HG03442 (cell line): ENCODE data around the gene TWF2.
"Not testable (repeated sequence)": the region's sequence is repeated elsewhere in the genome, so short reads cannot be mapped to it uniquely, and the experiment has no call there.

Experiments
- ATAC-seq: cut with Tn5 transposase; IDR thresholded peaks from one replicate; pipeline ENCODE4 v1.9.1; 2021; ENCODE audit warnings: mild to moderate bottlenecking, moderate library complexity; ENCODE audit not compliant: unreplicated experiment

The TWF2 gene

DNA sequence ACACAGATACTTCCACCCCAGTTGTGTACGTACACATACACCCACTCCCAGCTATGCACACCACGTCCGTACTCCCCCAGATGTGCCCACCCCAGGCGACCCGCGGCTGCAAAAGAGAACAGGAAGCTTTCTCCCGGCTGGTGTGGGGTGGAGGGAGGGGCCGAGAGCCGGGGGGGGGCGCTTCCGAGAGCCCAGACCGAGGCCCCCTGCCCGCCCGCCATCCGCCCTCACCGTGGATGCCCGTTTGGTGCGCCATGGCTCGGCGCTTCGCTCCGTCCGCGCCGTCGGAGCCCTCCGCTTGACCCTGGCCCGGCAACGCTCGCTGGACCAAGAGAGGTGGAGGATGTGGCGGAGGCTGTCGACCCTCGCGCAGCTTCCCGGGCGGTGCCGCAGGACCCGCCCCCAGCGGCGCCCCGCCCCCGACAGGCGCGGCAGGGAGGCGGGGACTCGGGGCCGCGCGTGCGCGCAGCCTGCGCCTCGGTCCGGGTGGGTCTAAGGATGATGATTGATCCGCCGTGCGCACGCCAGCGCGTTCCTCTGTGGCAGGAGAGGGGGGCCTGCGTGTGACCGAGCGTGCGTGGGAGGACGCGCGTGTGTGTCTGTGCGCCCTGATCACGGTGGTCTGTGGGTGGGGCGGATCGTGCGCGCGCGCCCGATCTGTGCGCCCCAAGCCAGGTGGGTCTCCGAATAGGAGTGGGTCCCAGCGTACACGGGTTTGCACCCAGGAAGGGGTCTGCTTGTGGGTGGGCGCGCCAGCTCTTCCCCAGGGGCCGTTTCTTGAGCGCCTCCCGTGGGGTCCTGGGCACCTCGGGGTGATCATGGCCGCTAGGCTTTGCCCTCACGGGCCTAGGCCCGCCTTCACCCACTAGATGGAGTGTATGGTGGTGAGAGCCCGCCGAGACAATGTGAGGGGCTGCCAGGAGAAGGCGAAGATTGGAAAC is at the start of gene TWF2:
TSS of gene TWF2 (minus strand) at position 398 of the 941 bp plus-strand sequence. CDS start at position 256, 142 bp downstream.
- peak; percentile 70 for ATAC-seq

GRCh38 chr3:52288674-52289073 is 49.7 kb upstream of the TWF2 start:
- ATAC-seq = no peak

DNA sequence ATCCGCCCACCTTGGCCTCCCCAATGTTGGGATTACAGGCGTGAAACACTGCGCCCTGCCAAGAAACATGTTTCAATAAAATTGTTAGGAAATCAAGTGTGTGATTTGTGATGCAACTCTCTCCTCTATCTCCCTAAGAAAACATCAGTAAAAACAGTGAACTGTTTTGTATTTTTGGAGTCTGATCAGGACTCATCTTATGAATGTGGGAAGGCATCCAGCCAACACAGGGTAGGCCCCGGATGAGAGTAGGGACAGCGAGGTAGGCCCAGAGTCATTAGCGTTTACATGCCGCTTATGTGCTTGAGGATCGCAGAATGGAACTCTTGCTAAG is 47.8 kb upstream of the TWF2 start:
- no peak for ATAC-seq

- ATAC-seq = not testable (repeated sequence)
Observed at GRCh38 chr3:52284051-52284450, 45.1 kb upstream of the TWF2 start.

GRCh38 chr3:52283306-52283705 is 44.3 kb upstream of the TWF2 start:
- no peak for ATAC-seq

- no peak for ATAC-seq
Observed at GRCh38 chr3:52281981-52282801, 43.2 kb upstream of the TWF2 start.

DNA sequence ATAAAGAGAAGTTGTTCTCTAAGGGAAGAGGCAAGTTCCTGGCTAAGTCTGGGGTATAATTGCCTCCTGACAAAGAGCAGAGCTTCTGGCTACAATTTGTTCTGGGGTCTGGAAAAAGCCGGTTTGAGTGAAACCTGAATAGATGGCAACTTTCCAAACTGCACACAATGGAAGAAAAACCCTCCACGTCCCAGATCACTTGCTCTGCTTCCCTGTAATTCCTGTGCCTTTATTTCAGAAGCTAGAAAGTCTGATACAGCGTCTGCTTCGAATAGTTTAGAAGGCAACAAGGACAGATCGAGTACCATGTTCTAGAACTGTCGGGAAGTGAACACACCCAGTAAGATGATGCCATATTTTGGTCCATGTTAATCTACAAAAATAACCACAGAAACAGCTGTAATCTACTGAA is 41.1 kb upstream of the TWF2 start:
- no peak for ATAC-seq

- ATAC-seq = no peak
Observed at GRCh38 chr3:52279596-52279995, 40.6 kb upstream of the TWF2 start.

GRCh38 chr3:52278510-52279069 is 39.6 kb upstream of the TWF2 start, which contains the start of gene WDR82:
Gene WDR82, minus strand, starts transcription at chr3:52278649. Its CDS starts 288 bp downstream, at chr3:52278361.
- peak; percentile 76 for ATAC-seq

GRCh38 chr3:52277972-52278509 is 39.1 kb upstream of the TWF2 start:
- peak; percentile 52 for ATAC-seq

- no peak for ATAC-seq
Observed at GRCh38 chr3:52277071-52277964, 38.4 kb upstream of the TWF2 start.

DNA sequence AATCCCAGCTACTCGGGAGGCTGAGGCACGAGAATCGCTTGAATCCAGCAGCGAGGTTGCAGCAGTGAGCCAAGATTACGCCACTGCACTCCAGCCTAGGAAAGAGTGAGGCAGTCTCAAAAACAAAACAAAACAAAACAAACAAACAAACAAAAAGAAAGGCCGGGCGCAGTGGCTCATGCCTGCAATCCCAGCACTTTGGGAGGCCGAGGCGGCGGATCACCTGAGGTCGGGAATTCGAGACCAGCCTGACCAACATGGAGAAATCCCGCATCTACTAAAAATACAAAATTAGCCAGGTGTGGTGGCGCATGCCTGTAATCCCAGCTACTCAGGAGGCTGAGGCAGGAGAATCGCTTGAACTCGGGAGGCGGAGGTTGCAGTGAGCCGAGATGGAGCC is 35.8 kb upstream of the TWF2 start:
- ATAC-seq = not testable (repeated sequence)

DNA sequence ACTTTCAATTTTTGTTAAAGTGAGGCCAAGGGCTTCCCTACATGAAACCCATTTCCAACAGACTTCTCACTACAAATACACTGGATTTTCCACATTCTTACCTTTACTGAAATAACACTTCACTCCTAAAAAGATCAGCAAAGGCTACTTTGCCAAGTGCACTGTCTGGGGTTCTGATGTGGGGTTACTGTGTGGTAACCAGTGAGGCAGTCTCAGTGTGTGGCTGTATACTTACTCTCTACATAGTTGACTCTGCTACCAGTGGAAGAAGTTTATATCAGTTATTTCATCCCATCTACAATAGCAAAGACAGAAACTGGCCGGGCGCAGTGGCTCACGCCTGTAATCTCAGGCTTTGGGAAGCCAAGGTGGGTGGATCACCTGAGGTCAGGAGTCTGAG is 33.9 kb upstream of the TWF2 start:
- no peak for ATAC-seq

DNA sequence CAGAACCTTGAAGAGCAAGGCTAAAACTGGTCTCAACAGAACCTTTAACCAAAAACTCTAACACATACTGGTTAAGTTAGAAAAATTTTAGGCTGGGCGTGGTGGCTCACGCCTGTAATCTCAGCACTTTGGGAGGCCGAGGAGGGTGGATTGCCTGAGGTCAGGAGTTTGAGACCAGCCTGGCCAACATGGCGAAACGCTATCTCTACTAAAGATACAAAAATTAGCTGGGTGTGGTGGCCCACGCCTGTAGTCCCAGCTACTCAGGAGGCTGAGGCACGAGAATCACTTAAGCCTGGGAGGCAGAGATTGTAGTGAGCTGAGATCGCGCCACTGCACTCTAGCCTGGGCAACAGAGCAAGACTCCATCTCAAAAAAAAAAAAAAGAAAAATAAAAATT is 33.2 kb upstream of the TWF2 start:
- not testable (repeated sequence) for ATAC-seq

GRCh38 chr3:52270252-52270754 is 31.3 kb upstream of the TWF2 start:
- no peak for ATAC-seq

GRCh38 chr3:52269776-52270175 is 30.8 kb upstream of the TWF2 start:
- ATAC-seq = no peak

DNA sequence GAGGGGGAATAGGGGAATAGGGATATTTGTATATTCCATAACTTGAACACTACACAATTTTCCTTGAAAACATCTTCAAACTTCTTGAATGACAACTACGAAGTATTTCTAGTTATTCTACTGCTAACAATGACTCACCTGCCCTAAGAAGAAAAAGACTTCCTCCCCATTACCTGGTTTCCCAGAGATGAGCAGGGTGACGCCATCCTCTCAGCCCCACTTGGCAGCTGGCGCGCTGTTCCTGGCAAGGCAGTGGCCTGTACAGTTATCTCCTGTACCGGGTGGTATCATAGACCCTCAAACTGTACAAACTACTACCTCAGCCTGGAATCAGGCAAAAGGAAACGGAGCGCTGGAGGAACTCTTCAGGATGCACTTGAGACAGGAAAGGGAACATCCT is 29.1 kb upstream of the TWF2 start:
- ATAC-seq = no peak

- no peak for ATAC-seq
Observed at GRCh38 chr3:52265387-52265786, 26.4 kb upstream of the TWF2 start.

DNA sequence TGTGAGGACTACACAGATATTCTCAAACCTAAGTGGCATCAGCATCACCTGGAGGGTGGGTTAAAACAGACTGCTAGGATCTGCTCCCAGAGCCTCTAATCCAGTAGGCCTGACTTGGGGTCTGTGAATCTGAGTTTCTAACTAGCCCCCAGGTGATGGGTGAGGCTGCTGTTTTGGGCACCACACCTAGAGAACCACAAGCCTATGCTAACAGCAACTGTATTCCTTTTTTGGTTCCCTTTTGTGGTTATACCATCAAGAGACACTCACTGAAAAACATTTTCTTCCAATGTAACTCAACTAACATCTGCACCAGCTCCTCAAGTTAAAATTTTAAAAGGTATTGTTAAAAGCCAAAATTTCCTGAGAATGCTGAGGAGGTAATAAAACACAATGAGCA is 23.5 kb upstream of the TWF2 start:
- no peak for ATAC-seq

- ATAC-seq = no peak
Observed at GRCh38 chr3:52259448-52259847, 20.5 kb upstream of the TWF2 start.
